ENCODE measurements around the gene CDH4. TPM values are rescaled to one million over a fixed set of nuclear protein-coding genes. Genes with fewer than 3 reads are reported as not detected.

CDH4 gene
- total RNA-seq, 1 experiment from 2014 or later: 5.3 TPM

GRCh38 chr20:61690150-61690549 is 438.1 kb downstream of the CDH4 start (continued):
- no peak for TF ChIP-seq NFE2L1 (CRISPR knock-in tag; IDR thresholded peaks at IDR 0.05)

DNA sequence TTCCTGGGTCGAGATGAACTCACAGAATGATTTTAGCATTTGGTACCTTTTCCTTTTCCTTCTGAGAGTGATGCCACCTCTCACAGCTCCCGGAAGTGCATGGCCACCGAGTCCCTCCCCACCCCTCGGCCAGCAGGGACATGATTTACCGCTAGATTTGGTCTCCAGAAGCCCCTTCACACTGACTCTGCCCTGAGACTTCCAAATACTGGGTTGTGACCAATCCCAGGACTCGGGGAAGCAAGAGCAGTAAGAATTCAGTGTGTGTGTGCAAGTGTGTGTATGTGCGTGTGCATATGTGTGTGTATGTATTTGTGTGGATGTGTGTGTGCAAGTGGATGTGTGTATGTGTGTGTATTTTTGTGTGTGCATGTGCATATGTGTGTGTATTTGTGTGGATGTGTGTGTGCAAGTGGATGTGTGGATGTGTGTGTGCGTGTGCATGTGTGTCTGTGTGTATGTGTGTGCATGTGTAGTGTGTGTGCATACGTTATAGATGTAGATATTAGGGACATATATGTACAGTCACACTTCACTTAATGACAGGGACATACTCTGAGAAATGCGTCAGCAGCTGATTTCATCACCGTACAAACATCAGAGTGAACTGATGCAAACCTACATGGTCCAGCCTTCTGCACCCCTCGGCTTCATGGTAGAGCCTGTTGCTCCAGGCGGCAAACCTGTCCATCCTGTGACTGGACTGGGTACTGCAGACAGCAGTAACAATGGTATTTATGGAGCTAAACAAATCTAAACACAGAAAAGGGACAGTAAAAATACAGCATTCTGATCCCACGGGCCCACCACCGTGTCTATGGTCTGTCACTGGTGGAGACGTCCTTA is 439.2 kb downstream of the CDH4 start:
- H3K36me3 Mint-ChIP-seq: no peaks in the 10 kb centered on the region
- ATAC-seq: no peak
- no peak overlapping the region for H3K4me3 Mint-ChIP-seq
- TF ChIP-seq NFATC4 (CRISPR knock-in tag; IDR thresholded peaks at IDR 0.05) (no peak), NFE2L1 (CRISPR knock-in tag; IDR thresholded peaks at IDR 0.05) (no peak), ZNF396 (CRISPR knock-in tag; IDR thresholded peaks at IDR 0.05; ENCODE audit: borderline replicate concordance) (no peak), OVOL2 (CRISPR knock-in tag; IDR thresholded peaks at IDR 0.05; ENCODE audit: borderline replicate concordance) (no peak), NR3C1 (CRISPR knock-in tag; conservative IDR thresholded peaks at IDR 0.05; ENCODE audit: low read depth) (no peak), SMAD3 (CRISPR knock-in tag; IDR thresholded peaks at IDR 0.05; ENCODE audit: borderline replicate concordance) (no peak), ERG (CRISPR knock-in tag; IDR thresholded peaks at IDR 0.05) (no peak), FOXP1 (CRISPR knock-in tag; IDR thresholded peaks at IDR 0.05; ENCODE audit: borderline replicate concordance) (no peak), ETV6 (CRISPR knock-in tag; IDR thresholded peaks at IDR 0.05) (no peak), USF1 (CRISPR knock-in tag; IDR thresholded peaks at IDR 0.05) (no peak), TEAD1 (CRISPR knock-in tag; IDR thresholded peaks at IDR 0.05) (no peak), ZNF423 (CRISPR knock-in tag; IDR thresholded peaks at IDR 0.05) (no peak)
- TF ChIP-seq, protein P1, sequence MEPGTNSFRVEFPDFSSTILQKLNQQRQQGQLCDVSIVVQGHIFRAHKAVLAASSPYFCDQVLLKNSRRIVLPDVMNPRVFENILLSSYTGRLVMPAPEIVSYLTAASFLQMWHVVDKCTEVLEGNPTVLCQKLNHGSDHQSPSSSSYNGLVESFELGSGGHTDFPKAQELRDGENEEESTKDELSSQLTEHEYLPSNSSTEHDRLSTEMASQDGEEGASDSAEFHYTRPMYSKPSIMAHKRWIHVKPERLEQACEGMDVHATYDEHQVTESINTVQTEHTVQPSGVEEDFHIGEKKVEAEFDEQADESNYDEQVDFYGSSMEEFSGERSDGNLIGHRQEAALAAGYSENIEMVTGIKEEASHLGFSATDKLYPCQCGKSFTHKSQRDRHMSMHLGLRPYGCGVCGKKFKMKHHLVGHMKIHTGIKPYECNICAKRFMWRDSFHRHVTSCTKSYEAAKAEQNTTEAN (CRISPR knock-in tag; IDR thresholded peaks at IDR 0.05): no peak
- DNase-seq (ENCODE audit: low spot score): no peak
- H3K9me3 Mint-ChIP-seq: peaks cover 7% of the 10 kb centered on the region; the same call in 1 of the 2 replicates
- H3K4me1 Mint-ChIP-seq: no peaks in the 10 kb centered on the region
- H3K27me3 Mint-ChIP-seq (ENCODE audit: low read depth): peaks cover 19% of the 10 kb centered on the region
- H3K27ac Mint-ChIP-seq: no peak overlapping the region; the same call in 1 of the 2 replicates
- CTCF ChIA-PET: no interaction called here
- POLR2A ChIA-PET: no interaction called here

GRCh38 chr20:61691978-61692377 is 439.9 kb downstream of the CDH4 start:
- CTCF ChIA-PET: no interaction called here
- peaks cover 7% of the 10 kb centered on the region; the same call in 1 of the 2 replicates for H3K9me3 Mint-ChIP-seq
- no peak for TF ChIP-seq ZNF425 (CRISPR knock-in tag; conservative IDR thresholded peaks at IDR 0.05)
- no peak for TF ChIP-seq IRF1 (CRISPR knock-in tag; IDR thresholded peaks at IDR 0.05)
- TF ChIP-seq RORB (CRISPR knock-in tag; IDR thresholded peaks at IDR 0.05): no peak
- TF ChIP-seq, protein P2, sequence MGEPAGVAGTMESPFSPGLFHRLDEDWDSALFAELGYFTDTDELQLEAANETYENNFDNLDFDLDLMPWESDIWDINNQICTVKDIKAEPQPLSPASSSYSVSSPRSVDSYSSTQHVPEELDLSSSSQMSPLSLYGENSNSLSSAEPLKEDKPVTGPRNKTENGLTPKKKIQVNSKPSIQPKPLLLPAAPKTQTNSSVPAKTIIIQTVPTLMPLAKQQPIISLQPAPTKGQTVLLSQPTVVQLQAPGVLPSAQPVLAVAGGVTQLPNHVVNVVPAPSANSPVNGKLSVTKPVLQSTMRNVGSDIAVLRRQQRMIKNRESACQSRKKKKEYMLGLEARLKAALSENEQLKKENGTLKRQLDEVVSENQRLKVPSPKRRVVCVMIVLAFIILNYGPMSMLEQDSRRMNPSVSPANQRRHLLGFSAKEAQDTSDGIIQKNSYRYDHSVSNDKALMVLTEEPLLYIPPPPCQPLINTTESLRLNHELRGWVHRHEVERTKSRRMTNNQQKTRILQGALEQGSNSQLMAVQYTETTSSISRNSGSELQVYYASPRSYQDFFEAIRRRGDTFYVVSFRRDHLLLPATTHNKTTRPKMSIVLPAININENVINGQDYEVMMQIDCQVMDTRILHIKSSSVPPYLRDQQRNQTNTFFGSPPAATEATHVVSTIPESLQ (CRISPR knock-in tag; IDR thresholded peaks at IDR 0.05): no peak
- no peak for TF ChIP-seq ATF1 (CRISPR knock-in tag; IDR thresholded peaks at IDR 0.05)
- TF ChIP-seq GRHL2 (CRISPR knock-in tag; IDR thresholded peaks at IDR 0.05; ENCODE audit: insufficient replicate concordance, severe bottlenecking): no peak
- TF ChIP-seq, protein P3, sequence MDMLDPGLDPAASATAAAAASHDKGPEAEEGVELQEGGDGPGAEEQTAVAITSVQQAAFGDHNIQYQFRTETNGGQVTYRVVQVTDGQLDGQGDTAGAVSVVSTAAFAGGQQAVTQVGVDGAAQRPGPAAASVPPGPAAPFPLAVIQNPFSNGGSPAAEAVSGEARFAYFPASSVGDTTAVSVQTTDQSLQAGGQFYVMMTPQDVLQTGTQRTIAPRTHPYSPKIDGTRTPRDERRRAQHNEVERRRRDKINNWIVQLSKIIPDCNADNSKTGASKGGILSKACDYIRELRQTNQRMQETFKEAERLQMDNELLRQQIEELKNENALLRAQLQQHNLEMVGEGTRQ (CRISPR knock-in tag; IDR thresholded peaks at IDR 0.05): no peak
- no peak for TF ChIP-seq SOX15 (CRISPR knock-in tag; IDR thresholded peaks at IDR 0.05)
- no peak for TF ChIP-seq SP1 (CRISPR knock-in tag; conservative IDR thresholded peaks at IDR 0.05)
- no peak for TF ChIP-seq FOXJ3 (CRISPR knock-in tag; IDR thresholded peaks at IDR 0.05; ENCODE audit: borderline replicate concordance)
- no peak for TF ChIP-seq EMX1 (CRISPR knock-in tag; IDR thresholded peaks at IDR 0.05)

More at GRCh38 chr20:61691978-61692377, 439.9 kb downstream of the CDH4 start:
- Mint-ChIP-seq H3K4me3 (no peak overlapping the region), H3K36me3 (no peaks in the 10 kb centered on the region), H3K4me1 (no peaks in the 10 kb centered on the region), H3K27me3 (ENCODE audit: low read depth) (peaks cover 18% of the 10 kb centered on the region), H3K27ac (no peak overlapping the region)
- DNase-seq (ENCODE audit: low spot score) (no peak), ATAC-seq (no peak)
- POLR2A ChIA-PET: no interaction called here
